Aorta (tissue), 5 donors: ENCODE results near the gene NPIPA5. TPM values are rescaled to one million over a fixed set of nuclear protein-coding genes. Genes with fewer than 3 reads are reported as not detected.
A peak's percentile ranks its signal among the peaks of the same experiment; 100 is the strongest.
"Not testable (repeated sequence)": the region's sequence is repeated elsewhere in the genome, so short reads cannot be mapped to it uniquely, and the experiment has no call there.

Experiments
- ATAC-seq: fragments of 200-7000 bp; cut with Tn5 transposase; one replicate; pipeline ENCODE4 v1.9.1; 2022; ENCODE audit warnings: moderate library complexity; ENCODE audit not compliant: low FRiP score
- DNase-seq, 2 donors: peaks; one replicate each; pipeline ENCODE4 v3.0.0-alpha.2; 2020
- H3K27ac ChIP-seq, 2 donors: one replicate each; pipeline ENCODE4 v1.5.1; 2013; ENCODE audit warnings: low read length in 2 of 2, mild to moderate bottlenecking in 2 of 2, moderate library complexity in 2 of 2, control low read depth in 1 of 2, inconsistent platforms in 1 of 2, low read depth in 1 of 2
- H3K27me3 ChIP-seq, 2 donors: one replicate each; pipeline ENCODE4 v1.6.1; 2013; ENCODE audit warnings: control low read depth in 1 of 2, low read length in 1 of 2, mild to moderate bottlenecking in 1 of 2, moderate library complexity in 1 of 2; ENCODE audit not compliant: insufficient read depth in 2 of 2, control insufficient read depth in 1 of 2
- H3K36me3 ChIP-seq, 2 donors: one replicate each; pipeline ENCODE4 v1.6.1; 2013; ENCODE audit warnings: control low read depth in 1 of 2, low read length in 1 of 2, mild to moderate bottlenecking in 1 of 2; ENCODE audit not compliant: insufficient read depth in 2 of 2, control insufficient read depth in 1 of 2
- H3K4me1 ChIP-seq, 2 donors: one replicate each; pipeline ENCODE4 v1.6.1; 2013; ENCODE audit warnings: low read length in 2 of 2, control low read depth in 1 of 2, mild to moderate bottlenecking in 1 of 2, moderate library complexity in 1 of 2; ENCODE audit not compliant: insufficient read depth in 2 of 2, control insufficient read depth in 1 of 2
- H3K4me3 ChIP-seq, 2 donors: one replicate each; pipeline ENCODE4 v1.5.1; 2013; ENCODE audit warnings: low read length in 2 of 2, control low read depth in 1 of 2, mild to moderate bottlenecking in 1 of 2
- H3K9me3 ChIP-seq: one replicate; pipeline ENCODE4 v1.6.1; 2013; ENCODE audit warnings: mild to moderate bottlenecking, low read length; ENCODE audit not compliant: control insufficient read depth
- WGBS, 2 donors: extraction: QIAGEN DNeasy Blood & Tissue Kit; methylation state at CpG; one replicate each; pipeline ENCODE4 v1.1.7; 2013; 5-methylcytosine and 5-hydroxymethylcytosine counted together
- intact Hi-C, 2 donors: fragments of 100-400 bp; cut with DNase I; formaldehyde crosslinking; loops; one replicate each; pipeline versions ENCODE4 v1.14.2 to v1.15.0; 2022
- polyA plus RNA-seq, 2 donors: library from polyadenylated mRNA; stranded (reverse); fragments of 200-250 nt; gene quantifications; one replicate each; pipeline ENCODE4 v1.2.3, GENCODE V29; 2013
- total RNA-seq, 2 donors: library from RNA; stranded (reverse); fragmentation: NEBNext Ultra II Directional; extraction: Animal tissue kit (Norgen Biotek cat#: 25700); gene quantifications; one replicate each; pipeline ENCODE4 v1.2.1, GENCODE V29; 2021
- donor health status: healthy with polysubstance abuse.
- donor health status: Bipolar disorder and iron deficiency.
- donor health status: DM: no; HTN: no; CAD: no.
- donor health status: DM: no; HTN: no; CAD: no.
- donor health status: DM: yes; HTN: yes; CAD: no.

Gene NPIPA5
- total and polyA plus RNA-seq, 4 donors = 3.8 to 93.0 (median 17.4) TPM

GRCh38 chr16:15352852-15353251, 25.2 kb downstream of the NPIPA5 start:
- H3K27ac ChIP-seq, H3K4me3 ChIP-seq, intact Hi-C loops, ATAC-seq, H3K9me3 ChIP-seq, DNase-seq, H3K36me3 ChIP-seq, H3K4me1 ChIP-seq, H3K27me3 ChIP-seq: not testable (repeated sequence)
- 87 to 95% methylated on average over 1 of the region's 3 CpGs for WGBS, 2 donors

GRCh38 chr16:15351745-15352144, 26.3 kb downstream of the NPIPA5 start:
- ATAC-seq = peak; percentile 22
- H3K4me3 ChIP-seq, H3K36me3 ChIP-seq, H3K9me3 ChIP-seq, H3K27me3 ChIP-seq, DNase-seq, H3K4me1 ChIP-seq, intact Hi-C loops, H3K27ac ChIP-seq: not testable (repeated sequence)
- WGBS, 2 donors = no CpG with 5 or more reads among the region's 5 CpGs

- H3K27me3 ChIP-seq, H3K36me3 ChIP-seq, ATAC-seq, DNase-seq, H3K9me3 ChIP-seq, H3K4me3 ChIP-seq, H3K4me1 ChIP-seq, intact Hi-C loops, H3K27ac ChIP-seq: not testable (repeated sequence)
- WGBS, 2 donors = no CpG with 5 or more reads among the region's 11 CpGs
Measured at GRCh38 chr16:15351251-15351650, 26.8 kb downstream of the NPIPA5 start.

- ATAC-seq, H3K36me3 ChIP-seq, H3K9me3 ChIP-seq, H3K4me3 ChIP-seq, intact Hi-C loops, H3K27me3 ChIP-seq, H3K27ac ChIP-seq, DNase-seq, H3K4me1 ChIP-seq: not testable (repeated sequence)
- WGBS, 2 donors = no CpG with 5 or more reads among the region's 7 CpGs
Measured at GRCh38 chr16:15348721-15349120, 29.4 kb downstream of the NPIPA5 start.

GRCh38 chr16:15342337-15342736, 35.8 kb downstream of the NPIPA5 start:
- intact Hi-C loops, H3K27ac ChIP-seq, H3K4me3 ChIP-seq, DNase-seq, H3K27me3 ChIP-seq, H3K4me1 ChIP-seq, H3K36me3 ChIP-seq, ATAC-seq, H3K9me3 ChIP-seq: not testable (repeated sequence)
- WGBS, 2 donors = no CpG with 5 or more reads among the region's 1 CpG

GRCh38 chr16:15338986-15339385, 39.1 kb downstream of the NPIPA5 start:
- WGBS, 2 donors = no CpG with 5 or more reads among the region's 5 CpGs
- DNase-seq, ATAC-seq, H3K9me3 ChIP-seq, H3K27me3 ChIP-seq, intact Hi-C loops, H3K27ac ChIP-seq, H3K4me3 ChIP-seq, H3K36me3 ChIP-seq, H3K4me1 ChIP-seq: not testable (repeated sequence)

- H3K27me3 ChIP-seq, ATAC-seq, H3K4me1 ChIP-seq, intact Hi-C loops, DNase-seq, H3K27ac ChIP-seq, H3K9me3 ChIP-seq, H3K4me3 ChIP-seq, H3K36me3 ChIP-seq: not testable (repeated sequence)
- 69 to 85% methylated on average over 1 to 2 of the region's 7 CpGs for WGBS, 2 donors
Measured at GRCh38 chr16:15337974-15338605, 40.0 kb downstream of the NPIPA5 start.

- H3K4me3 ChIP-seq, H3K4me1 ChIP-seq, H3K27me3 ChIP-seq, intact Hi-C loops, H3K36me3 ChIP-seq, DNase-seq, ATAC-seq, H3K27ac ChIP-seq, H3K9me3 ChIP-seq: not testable (repeated sequence)
- no CpG with 5 or more reads among the region's 2 CpGs for WGBS, 2 donors
Measured at GRCh38 chr16:15335609-15336008, 42.5 kb downstream of the NPIPA5 start.

GRCh38 chr16:15333969-15334368, 44.1 kb downstream of the NPIPA5 start:
- H3K36me3 ChIP-seq, DNase-seq, H3K27ac ChIP-seq, H3K27me3 ChIP-seq, intact Hi-C loops, H3K9me3 ChIP-seq, H3K4me1 ChIP-seq, ATAC-seq, H3K4me3 ChIP-seq: not testable (repeated sequence)
- 94 to 97% methylated on average over 2 of the region's 5 CpGs for WGBS, 2 donors
